Measurements from ENCODE around the gene KRT28. TPM values are rescaled to one million over a fixed set of nuclear protein-coding genes. Genes with fewer than 3 reads are reported as not detected.

The KRT28 gene
- total RNA-seq, 4 donors from 2014 or later = not detected

- H3K27me3 ChIP-seq = peaks cover 0 to 5% (median 0%) of the 10 kb centered on the region in 3 donors
- H3K4me3 ChIP-seq = peak overlapping the region in 1 of 4 donors; percentile 0
- H3K27ac ChIP-seq = no peak overlapping the region
- intact Hi-C loops (cut with DNase I; ENCODE audit: low total_unique reads) = no loop called here
- no peaks in the 10 kb centered on the region for H3K4me1 ChIP-seq
- TF ChIP-seq, protein P1, sequence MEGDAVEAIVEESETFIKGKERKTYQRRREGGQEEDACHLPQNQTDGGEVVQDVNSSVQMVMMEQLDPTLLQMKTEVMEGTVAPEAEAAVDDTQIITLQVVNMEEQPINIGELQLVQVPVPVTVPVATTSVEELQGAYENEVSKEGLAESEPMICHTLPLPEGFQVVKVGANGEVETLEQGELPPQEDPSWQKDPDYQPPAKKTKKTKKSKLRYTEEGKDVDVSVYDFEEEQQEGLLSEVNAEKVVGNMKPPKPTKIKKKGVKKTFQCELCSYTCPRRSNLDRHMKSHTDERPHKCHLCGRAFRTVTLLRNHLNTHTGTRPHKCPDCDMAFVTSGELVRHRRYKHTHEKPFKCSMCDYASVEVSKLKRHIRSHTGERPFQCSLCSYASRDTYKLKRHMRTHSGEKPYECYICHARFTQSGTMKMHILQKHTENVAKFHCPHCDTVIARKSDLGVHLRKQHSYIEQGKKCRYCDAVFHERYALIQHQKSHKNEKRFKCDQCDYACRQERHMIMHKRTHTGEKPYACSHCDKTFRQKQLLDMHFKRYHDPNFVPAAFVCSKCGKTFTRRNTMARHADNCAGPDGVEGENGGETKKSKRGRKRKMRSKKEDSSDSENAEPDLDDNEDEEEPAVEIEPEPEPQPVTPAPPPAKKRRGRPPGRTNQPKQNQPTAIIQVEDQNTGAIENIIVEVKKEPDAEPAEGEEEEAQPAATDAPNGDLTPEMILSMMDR (IDR thresholded peaks at IDR 0.05 in 4 of 5, conservative IDR thresholded peaks at IDR 0.05 in 1 of 5) = no peak
- no peak for TF ChIP-seq POLR2A (IDR thresholded peaks at IDR 0.05)
- no peaks in the 10 kb centered on the region for H3K36me3 ChIP-seq
- in situ Hi-C loops (cut with MboI; ENCODE audit: low sequenced_read_pairs in 4 of 4) = no loop called here
- H3K9me3 ChIP-seq = peaks cover 0 to 19% (median 9%) of the 10 kb centered on the region in 3 donors
- DNase-seq = no peak
- no peak for ATAC-seq
Measured at GRCh38 chr17:40760105-40761016, 39.4 kb downstream of the KRT28 start.

DNA sequence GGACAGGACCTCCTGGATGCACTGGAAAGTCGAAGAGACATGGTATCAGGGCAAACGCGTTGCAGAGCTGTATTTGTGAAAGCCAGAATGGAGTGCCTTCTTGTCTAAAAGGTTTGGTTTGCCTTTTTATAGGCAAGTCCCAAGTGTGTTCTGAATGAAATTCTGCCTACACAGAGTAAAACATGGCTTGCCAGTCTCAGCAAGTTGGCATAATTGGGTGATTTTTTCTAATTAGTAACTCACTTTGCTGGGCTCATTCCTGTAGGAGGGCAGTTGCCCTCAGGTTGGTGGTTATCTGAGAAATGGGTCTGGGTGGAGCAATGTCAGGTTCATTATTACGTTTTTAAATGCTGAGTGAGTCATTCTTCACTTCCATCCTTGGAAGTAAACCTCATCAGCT, 44.5 kb downstream of the KRT28 start, which contains the start of gene KRT25:
Gene KRT25 (minus strand): TSS at position 101 of the 400 bp plus-strand sequence. CDS start 60 bp downstream, at position 41.
- ATAC-seq = no peak
- in situ Hi-C loops (cut with MboI; ENCODE audit: low sequenced_read_pairs in 4 of 4) (no loop called here), intact Hi-C loops (cut with DNase I; ENCODE audit: low total_unique reads) (no loop called here)
- no peaks in the 10 kb centered on the region for H3K4me1 ChIP-seq
- H3K27me3 ChIP-seq = peaks cover 0 to 9% (median 8%) of the 10 kb centered on the region in 3 donors
- peaks cover 0 to 7% (median 6%) of the 10 kb centered on the region in 3 donors for H3K9me3 ChIP-seq
- no peaks in the 10 kb centered on the region for H3K36me3 ChIP-seq
- H3K27ac ChIP-seq = no peak within 1 kb of the TSS
- no peak for DNase-seq
- no peak within 1 kb of the TSS for H3K4me3 ChIP-seq
- no peak for TF ChIP-seq POLR2A (IDR thresholded peaks at IDR 0.05)
- TF ChIP-seq, protein P1 (IDR thresholded peaks at IDR 0.05 in 4 of 5, conservative IDR thresholded peaks at IDR 0.05 in 1 of 5) = no peak

DNA sequence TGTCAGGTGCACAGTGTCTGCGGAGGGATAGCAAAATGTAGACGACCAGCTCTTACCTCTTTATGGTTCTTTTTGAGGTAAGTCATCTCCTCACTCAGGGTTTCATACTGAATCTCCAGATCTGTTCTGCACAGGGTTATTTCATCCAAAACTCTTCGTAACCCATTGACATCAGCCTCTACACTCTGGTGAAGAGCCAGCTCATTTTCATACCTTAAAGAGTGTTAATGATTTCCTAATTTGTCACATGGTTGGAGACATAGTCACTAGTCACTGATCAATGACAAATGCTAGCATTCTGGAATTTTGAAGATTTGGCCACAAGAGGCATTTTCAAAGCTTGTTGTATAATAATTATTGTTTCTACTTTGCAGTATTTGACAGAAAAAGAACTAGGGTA, 46.0 kb downstream of the KRT28 start:
- no peaks in the 10 kb centered on the region for H3K9me3 ChIP-seq

GRCh38 chr17:40751065-40751464, 48.7 kb downstream of the KRT28 start:
- intact Hi-C loops (cut with DNase I; ENCODE audit: low total_unique reads) = no loop called here
- no peaks in the 10 kb centered on the region for H3K4me1 ChIP-seq
- H3K9me3 ChIP-seq = no peaks in the 10 kb centered on the region
- in situ Hi-C loops (cut with MboI; ENCODE audit: low sequenced_read_pairs in 4 of 4) = no loop called here
- no peak overlapping the region for H3K4me3 ChIP-seq
- peaks cover 0 to 9% (median 3%) of the 10 kb centered on the region in 3 donors for H3K27me3 ChIP-seq
- DNase-seq (no peak), ATAC-seq (no peak)
- no peaks in the 10 kb centered on the region for H3K36me3 ChIP-seq
- no peak overlapping the region for H3K27ac ChIP-seq
- TF ChIP-seq, protein P1 (IDR thresholded peaks at IDR 0.05 in 4 of 5, conservative IDR thresholded peaks at IDR 0.05 in 1 of 5) = no peak
- no peak for TF ChIP-seq POLR2A (IDR thresholded peaks at IDR 0.05)

More for the DNA sequence above, 46.0 kb downstream of the KRT28 start:
- Histone ChIP-seq H3K4me1 (no peaks in the 10 kb centered on the region), H3K36me3 (no peaks in the 10 kb centered on the region), H3K27me3 (peaks cover 0 to 9% (median 3%) of the 10 kb centered on the region in 3 donors), H3K4me3 (no peak overlapping the region), H3K27ac (no peak overlapping the region)
- ATAC-seq (no peak), DNase-seq (no peak)
- intact Hi-C loops (cut with DNase I; ENCODE audit: low total_unique reads) = no loop called here
- in situ Hi-C loops (cut with MboI; ENCODE audit: low sequenced_read_pairs in 4 of 4) = no loop called here
- TF ChIP-seq, protein P1 (IDR thresholded peaks at IDR 0.05 in 4 of 5, conservative IDR thresholded peaks at IDR 0.05 in 1 of 5) = no peak
- TF ChIP-seq POLR2A (IDR thresholded peaks at IDR 0.05) = no peak
